ENCODE measurements around the gene PHF23.
A peak's percentile ranks its signal among the peaks of the same experiment; 100 is the strongest.
"Not testable (repeated sequence)": the region's sequence is repeated elsewhere in the genome, so short reads cannot be mapped to it uniquely, and the experiment has no call there.

Gene PHF23

GRCh38 chr17:7249214-7249613, 10.0 kb upstream of the PHF23 start:
- no CpG with 5 or more reads among the region's 6 CpGs for WGBS (ENCODE audit: extremely low coverage, insufficient coverage, low lambda C conversion rate)
- Histone ChIP-seq H3K18ac (ENCODE audit: low read length) (no peak overlapping the region), H3K79me2 (ENCODE audit: control insufficient read depth, insufficient read depth, low read length) (peaks cover 44% of the 10 kb centered on the region), H3K27ac (ENCODE audit: low read depth, low read length) (no peak overlapping the region), H3K4ac (ENCODE audit: low read depth, low read length) (no peak overlapping the region), H3K9ac (ENCODE audit: low read length) (peak overlapping the region; percentile 34), H3K79me1 (ENCODE audit: low read length) (peaks cover 8% of the 10 kb centered on the region), H2AK5ac (ENCODE audit: low read length) (no peak overlapping the region), H4K5ac (ENCODE audit: low read length) (no peak overlapping the region), H2BK15ac (replicated peaks; ENCODE audit: low read depth) (no peak overlapping the region), H3K4me1 (ENCODE audit: control insufficient read depth, low read depth, low read length) (peaks cover 3% of the 10 kb centered on the region), H2BK5ac (ENCODE audit: low read length) (no peak overlapping the region), H4K8ac (ENCODE audit: low read depth, low read length) (no peak overlapping the region), H3K4me3 (ENCODE audit: low read length) (no peak overlapping the region), H3K36me3 (ENCODE audit: control insufficient read depth, insufficient read depth, low read length) (peaks cover 2% of the 10 kb centered on the region), H3K27me3 (ENCODE audit: insufficient read depth, low read length, poor library complexity) (no peaks in the 10 kb centered on the region), H2BK120ac (ENCODE audit: low read depth, low read length) (no peak overlapping the region), H3K56ac (ENCODE audit: low read length) (peak overlapping the region; percentile 56), H3K23ac (ENCODE audit: low read length) (peak overlapping the region; percentile 80), H3K4me2 (ENCODE audit: low read length) (no peak overlapping the region)
- DNase-seq, result no peak

DNA sequence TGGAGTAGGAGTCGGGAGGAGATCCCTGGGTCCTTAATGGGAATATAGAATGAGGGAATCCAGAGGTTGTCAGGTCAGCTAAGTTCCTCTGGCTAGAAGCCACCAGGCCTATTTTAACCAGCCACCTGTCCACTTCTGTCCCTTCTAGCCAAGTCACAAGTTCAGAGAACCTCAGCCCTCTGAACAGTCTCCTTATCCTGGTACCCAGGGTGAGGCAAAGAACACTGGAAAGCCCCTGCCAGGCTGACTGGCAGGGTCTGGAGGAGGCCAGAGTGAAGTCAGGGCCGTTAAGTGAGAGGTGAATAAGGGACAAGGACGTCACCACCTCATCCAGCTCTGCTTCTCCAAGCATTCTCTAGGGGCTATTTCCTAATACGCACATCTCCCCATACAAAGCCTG, 9.5 kb upstream of the PHF23 start:
- H3K4me1 ChIP-seq (ENCODE audit: control insufficient read depth, low read depth, low read length), result peaks cover 3% of the 10 kb centered on the region
- H3K79me2 ChIP-seq (ENCODE audit: control insufficient read depth, insufficient read depth, low read length), result peaks cover 44% of the 10 kb centered on the region
- no peak overlapping the region for H3K18ac ChIP-seq (ENCODE audit: low read length)
- H2AK5ac ChIP-seq (ENCODE audit: low read length), result no peak overlapping the region
- H2BK15ac ChIP-seq (replicated peaks; ENCODE audit: low read depth), result no peak overlapping the region
- H4K8ac ChIP-seq (ENCODE audit: low read depth, low read length), result no peak overlapping the region
- no peak overlapping the region for H2BK5ac ChIP-seq (ENCODE audit: low read length)
- no peak overlapping the region for H3K4me2 ChIP-seq (ENCODE audit: low read length)
- no peaks in the 10 kb centered on the region for H3K27me3 ChIP-seq (ENCODE audit: insufficient read depth, low read length, poor library complexity)
- H3K9ac ChIP-seq (ENCODE audit: low read length), result peak overlapping the region; percentile 34
- H3K4me3 ChIP-seq (ENCODE audit: low read length), result no peak overlapping the region
- H3K79me1 ChIP-seq (ENCODE audit: low read length), result peaks cover 8% of the 10 kb centered on the region
- no peak overlapping the region for H3K23ac ChIP-seq (ENCODE audit: low read length)
- H3K4ac ChIP-seq (ENCODE audit: low read depth, low read length), result no peak overlapping the region
- no peak overlapping the region for H3K27ac ChIP-seq (ENCODE audit: low read depth, low read length)
- H3K56ac ChIP-seq (ENCODE audit: low read length), result no peak overlapping the region
- H2BK120ac ChIP-seq (ENCODE audit: low read depth, low read length), result no peak overlapping the region
- H4K5ac ChIP-seq (ENCODE audit: low read length), result no peak overlapping the region
- WGBS (ENCODE audit: extremely low coverage, insufficient coverage, low lambda C conversion rate), result no CpG with 5 or more reads among the region's 4 CpGs
- H3K36me3 ChIP-seq (ENCODE audit: control insufficient read depth, insufficient read depth, low read length), result peaks cover 3% of the 10 kb centered on the region
- no peak for DNase-seq

DNA sequence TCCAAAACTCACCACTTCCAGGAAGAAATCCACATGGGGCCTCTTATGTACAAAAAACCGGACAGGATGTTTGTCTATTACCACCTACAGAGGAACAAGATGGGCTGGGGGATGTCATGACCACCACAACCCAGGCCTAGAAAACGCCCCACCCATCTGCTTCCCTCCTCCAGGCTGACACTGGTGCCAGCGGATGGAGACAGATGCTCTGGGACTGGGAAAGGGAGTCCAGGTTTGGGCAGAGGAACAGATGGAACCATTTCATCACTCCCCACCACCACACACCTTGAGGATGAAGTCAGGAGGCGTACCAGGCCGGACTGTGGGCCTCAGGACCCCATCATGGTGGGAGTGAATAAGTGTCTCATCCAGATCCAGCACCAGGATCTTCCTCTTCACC, 7.5 kb upstream of the PHF23 start:
- Histone ChIP-seq H2AK5ac (ENCODE audit: low read length) (no peak overlapping the region), H3K18ac (ENCODE audit: low read length) (no peak overlapping the region), H3K4me1 (ENCODE audit: control insufficient read depth, low read depth, low read length) (peaks cover 3% of the 10 kb centered on the region), H3K4ac (ENCODE audit: low read depth, low read length) (no peak overlapping the region), H3K4me2 (ENCODE audit: low read length) (no peak overlapping the region), H2BK5ac (ENCODE audit: low read length) (no peak overlapping the region), H3K23ac (ENCODE audit: low read length) (no peak overlapping the region), H2BK120ac (ENCODE audit: low read depth, low read length) (no peak overlapping the region), H3K27ac (ENCODE audit: low read depth, low read length) (no peak overlapping the region), H4K8ac (ENCODE audit: low read depth, low read length) (no peak overlapping the region), H4K5ac (ENCODE audit: low read length) (no peak overlapping the region), H3K27me3 (ENCODE audit: insufficient read depth, low read length, poor library complexity) (no peaks in the 10 kb centered on the region), H3K4me3 (ENCODE audit: low read length) (no peak overlapping the region), H3K9ac (ENCODE audit: low read length) (no peak overlapping the region), H3K56ac (ENCODE audit: low read length) (no peak overlapping the region), H2BK15ac (replicated peaks; ENCODE audit: low read depth) (no peak overlapping the region), H3K36me3 (ENCODE audit: control insufficient read depth, insufficient read depth, low read length) (peaks cover 3% of the 10 kb centered on the region), H3K79me2 (ENCODE audit: control insufficient read depth, insufficient read depth, low read length) (peaks cover 39% of the 10 kb centered on the region), H3K79me1 (ENCODE audit: low read length) (peaks cover 8% of the 10 kb centered on the region)
- DNase-seq, result no peak
- WGBS (ENCODE audit: extremely low coverage, insufficient coverage, low lambda C conversion rate), result no CpG with 5 or more reads among the region's 5 CpGs

GRCh38 chr17:7243838-7244237, 4.6 kb upstream of the PHF23 start:
- H3K36me3 ChIP-seq (ENCODE audit: control insufficient read depth, insufficient read depth, low read length); H4K5ac ChIP-seq (ENCODE audit: low read length); H3K9ac ChIP-seq (ENCODE audit: low read length); H3K18ac ChIP-seq (ENCODE audit: low read length); H2BK5ac ChIP-seq (ENCODE audit: low read length); H3K27me3 ChIP-seq (ENCODE audit: insufficient read depth, low read length, poor library complexity); H3K23ac ChIP-seq (ENCODE audit: low read length); H2AK5ac ChIP-seq (ENCODE audit: low read length); DNase-seq; H3K4me2 ChIP-seq (ENCODE audit: low read length); H3K4me1 ChIP-seq (ENCODE audit: control insufficient read depth, low read depth, low read length); H3K27ac ChIP-seq (ENCODE audit: low read depth, low read length); H4K8ac ChIP-seq (ENCODE audit: low read depth, low read length); H3K4ac ChIP-seq (ENCODE audit: low read depth, low read length); H3K56ac ChIP-seq (ENCODE audit: low read length); H2BK120ac ChIP-seq (ENCODE audit: low read depth, low read length); H3K4me3 ChIP-seq (ENCODE audit: low read length); H2BK15ac ChIP-seq (replicated peaks; ENCODE audit: low read depth): not testable (repeated sequence)
- no CpG with 5 or more reads among the region's 10 CpGs for WGBS (ENCODE audit: extremely low coverage, insufficient coverage, low lambda C conversion rate)
- peaks cover 36% of the 10 kb centered on the region for H3K79me2 ChIP-seq (ENCODE audit: control insufficient read depth, insufficient read depth, low read length)
- H3K79me1 ChIP-seq (ENCODE audit: low read length), result peaks cover 13% of the 10 kb centered on the region

DNA sequence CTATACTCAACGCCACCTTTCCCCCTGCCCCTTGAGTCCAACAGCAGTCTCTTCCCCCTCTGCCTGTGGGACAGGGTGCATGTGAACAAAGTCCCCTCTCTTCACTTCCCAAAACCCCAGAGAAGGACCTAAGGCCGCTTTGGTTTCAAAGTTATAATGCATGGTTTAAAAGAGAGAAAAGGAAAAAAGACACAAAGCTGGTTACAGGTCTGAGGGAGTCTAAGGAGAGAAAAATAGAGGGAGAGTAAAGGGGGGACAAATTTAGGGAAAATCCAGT, 4.1 kb upstream of the PHF23 start:
- Histone ChIP-seq H2BK120ac (ENCODE audit: low read depth, low read length) (no peak overlapping the region), H3K18ac (ENCODE audit: low read length) (no peak overlapping the region), H3K4ac (ENCODE audit: low read depth, low read length) (no peak overlapping the region), H3K23ac (ENCODE audit: low read length) (no peak overlapping the region), H3K4me3 (ENCODE audit: low read length) (no peak overlapping the region), H3K79me1 (ENCODE audit: low read length) (peaks cover 12% of the 10 kb centered on the region), H3K27me3 (ENCODE audit: insufficient read depth, low read length, poor library complexity) (no peaks in the 10 kb centered on the region), H2AK5ac (ENCODE audit: low read length) (no peak overlapping the region), H3K56ac (ENCODE audit: low read length) (peak overlapping the region; percentile 88), H4K8ac (ENCODE audit: low read depth, low read length) (no peak overlapping the region), H4K5ac (ENCODE audit: low read length) (no peak overlapping the region), H3K4me2 (ENCODE audit: low read length) (peak overlapping the region; percentile 88), H3K9ac (ENCODE audit: low read length) (peak overlapping the region; percentile 85), H2BK15ac (replicated peaks; ENCODE audit: low read depth) (no peak overlapping the region), H3K36me3 (ENCODE audit: control insufficient read depth, insufficient read depth, low read length) (peaks cover 6% of the 10 kb centered on the region), H3K4me1 (ENCODE audit: control insufficient read depth, low read depth, low read length) (peaks cover 7% of the 10 kb centered on the region), H3K27ac (ENCODE audit: low read depth, low read length) (no peak overlapping the region), H3K79me2 (ENCODE audit: control insufficient read depth, insufficient read depth, low read length) (peaks cover 35% of the 10 kb centered on the region), H2BK5ac (ENCODE audit: low read length) (no peak overlapping the region)
- DNase-seq, result no peak
- WGBS (ENCODE audit: extremely low coverage, insufficient coverage, low lambda C conversion rate), result no CpG with 5 or more reads among the region's 2 CpGs

GRCh38 chr17:7242717-7243452, 3.6 kb upstream of the PHF23 start:
- Histone ChIP-seq H3K27me3 (ENCODE audit: insufficient read depth, low read length, poor library complexity) (no peaks in the 10 kb centered on the region), H3K4me3 (ENCODE audit: low read length) (peak overlapping the region; percentile 69), H3K4ac (ENCODE audit: low read depth, low read length) (no peak overlapping the region), H3K9ac (ENCODE audit: low read length) (peak overlapping the region; percentile 94), H3K23ac (ENCODE audit: low read length) (no peak overlapping the region), H2AK5ac (ENCODE audit: low read length) (no peak overlapping the region), H3K79me2 (ENCODE audit: control insufficient read depth, insufficient read depth, low read length) (peaks cover 32% of the 10 kb centered on the region), H4K5ac (ENCODE audit: low read length) (no peak overlapping the region), H3K4me2 (ENCODE audit: low read length) (peak overlapping the region; percentile 90), H3K79me1 (ENCODE audit: low read length) (peaks cover 12% of the 10 kb centered on the region), H3K27ac (ENCODE audit: low read depth, low read length) (peak overlapping the region; percentile 87), H3K18ac (ENCODE audit: low read length) (peak overlapping the region; percentile 10), H3K36me3 (ENCODE audit: control insufficient read depth, insufficient read depth, low read length) (peaks cover 6% of the 10 kb centered on the region), H3K56ac (ENCODE audit: low read length) (peak overlapping the region; percentile 97), H3K4me1 (ENCODE audit: control insufficient read depth, low read depth, low read length) (peaks cover 7% of the 10 kb centered on the region), H2BK120ac (ENCODE audit: low read depth, low read length) (no peak overlapping the region), H4K8ac (ENCODE audit: low read depth, low read length) (no peak overlapping the region), H2BK15ac (replicated peaks; ENCODE audit: low read depth) (no peak overlapping the region), H2BK5ac (ENCODE audit: low read length) (peak overlapping the region; percentile 72)
- peak; percentile 98 for DNase-seq
- WGBS (ENCODE audit: extremely low coverage, insufficient coverage, low lambda C conversion rate), result no CpG with 5 or more reads among the region's 49 CpGs
